Thymus (tissue), 11 donors: ENCODE measurements around the gene BRPF3. TPM values are rescaled to one million over a fixed set of nuclear protein-coding genes. Genes with fewer than 3 reads are reported as not detected.
"Not testable (repeated sequence)": the region's sequence is repeated elsewhere in the genome, so short reads cannot be mapped to it uniquely, and the experiment has no call there.

ENCODE experiments used
- DNase-seq, 9 donors: peaks; one replicate each; pipeline ENCODE4 v3.0.0-alpha.2; 2013; ENCODE audit warnings: low spot score in 9 of 9, low read depth in 6 of 9, missing footprints in 1 of 9
- H3K27ac ChIP-seq, 2 donors: one replicate each; pipeline ENCODE4 v1.5.1; 2013; ENCODE audit warnings: control low read depth in 1 of 2, low read depth in 1 of 2, low read length in 1 of 2, mild to moderate bottlenecking in 1 of 2, moderate library complexity in 1 of 2
- H3K27me3 ChIP-seq, 2 donors: one replicate each; pipeline ENCODE4 v1.5.1; 2013; ENCODE audit warnings: low read length in 1 of 2; ENCODE audit not compliant: control insufficient read depth in 2 of 2, insufficient read depth in 1 of 2
- H3K36me3 ChIP-seq, 2 donors: one replicate each; pipeline ENCODE4 v1.5.1; 2013; ENCODE audit warnings: low read length in 1 of 2, mild to moderate bottlenecking in 1 of 2, moderate library complexity in 1 of 2; ENCODE audit not compliant: control insufficient read depth in 2 of 2, insufficient read depth in 2 of 2
- H3K4me1 ChIP-seq, 2 donors: one replicate each; pipeline ENCODE4 v1.5.1; 2013; ENCODE audit warnings: low read length in 2 of 2; ENCODE audit not compliant: control insufficient read depth in 2 of 2, insufficient read depth in 2 of 2
- H3K4me3 ChIP-seq, 2 donors: one replicate each; pipeline ENCODE4 v1.5.1; 2013; ENCODE audit warnings: low read length in 2 of 2, control low read depth in 1 of 2, mild to moderate bottlenecking in 1 of 2
- H3K9me3 ChIP-seq, 2 donors: one replicate each; pipeline ENCODE4 v1.5.1; 2013; ENCODE audit warnings: low read length in 1 of 2, mild to moderate bottlenecking in 1 of 2; ENCODE audit not compliant: control insufficient read depth in 2 of 2, insufficient read depth in 1 of 2
- WGBS: extraction: QIAGEN DNeasy Blood & Tissue Kit; methylation state at CpG from one replicate; pipeline ENCODE4 v1.1.7; 2013; 5-methylcytosine and 5-hydroxymethylcytosine counted together
- polyA plus RNA-seq: library from polyadenylated mRNA; stranded (reverse); fragments of 200-250 nt; gene quantifications from one replicate; pipeline ENCODE4 v1.2.3, GENCODE V29; 2013
- total RNA-seq: library from RNA; stranded (reverse); fragments of 120-200 nt; gene quantifications from one replicate; pipeline ENCODE4 v1.2.4, GENCODE V29; 2013
- donor health status: healthy.

BRPF3 gene
- total and polyA plus RNA-seq, 2 donors = 5.4 to 9.9 TPM

GRCh38 chr6:36207155-36207554 is 10.6 kb downstream of the BRPF3 start:
- Histone ChIP-seq H3K27me3 (no peaks in the 10 kb centered on the region), H3K9me3 (no peaks in the 10 kb centered on the region), H3K4me3 (no peak overlapping the region), H3K4me1 (peaks cover 9 to 13% of the 10 kb centered on the region in 2 donors), H3K36me3 (peaks cover 61 to 94% of the 10 kb centered on the region in 2 donors), H3K27ac (no peak overlapping the region)
- 98% methylated on average over 8 of the region's 8 CpGs for WGBS
- DNase-seq = no peak

- Histone ChIP-seq H3K27ac (no peak overlapping the region), H3K27me3 (no peaks in the 10 kb centered on the region), H3K4me3 (no peak overlapping the region), H3K4me1 (peaks cover 0 to 2% of the 10 kb centered on the region in 2 donors), H3K9me3 (no peaks in the 10 kb centered on the region), H3K36me3 (peaks cover 71 to 94% of the 10 kb centered on the region in 2 donors)
- WGBS = 100% methylated on average over 1 of the region's 1 CpG
- DNase-seq = no peak
These were observed 13.1 kb downstream of the BRPF3 start for GRCh38 chr6:36209606-36210005.

- Histone ChIP-seq H3K4me3 (no peak overlapping the region), H3K27me3 (no peaks in the 10 kb centered on the region), H3K27ac (no peak overlapping the region), H3K9me3 (no peaks in the 10 kb centered on the region), H3K4me1 (no peaks in the 10 kb centered on the region), H3K36me3 (peaks cover 68 to 93% of the 10 kb centered on the region in 2 donors)
- WGBS = 98% methylated on average over 14 of the region's 14 CpGs
- DNase-seq = no peak
These were observed 13.6 kb downstream of the BRPF3 start for GRCh38 chr6:36210182-36210581.

GRCh38 chr6:36210886-36211595 is 14.5 kb downstream of the BRPF3 start:
- Histone ChIP-seq H3K4me3 (no peak overlapping the region), H3K4me1 (no peaks in the 10 kb centered on the region), H3K27ac (no peak overlapping the region), H3K36me3 (peaks cover 76 to 93% of the 10 kb centered on the region in 2 donors), H3K27me3 (no peaks in the 10 kb centered on the region), H3K9me3 (no peaks in the 10 kb centered on the region)
- DNase-seq = no peak
- 99% methylated on average over 18 of the region's 18 CpGs for WGBS

- no peaks in the 10 kb centered on the region for H3K9me3 ChIP-seq
- H3K4me3 ChIP-seq = no peak overlapping the region
- peaks cover 66 to 88% of the 10 kb centered on the region in 2 donors for H3K36me3 ChIP-seq
- H3K27me3 ChIP-seq = no peaks in the 10 kb centered on the region
- no peak overlapping the region for H3K27ac ChIP-seq
- H3K4me1 ChIP-seq = no peaks in the 10 kb centered on the region
- DNase-seq = no peak
- WGBS = 97% methylated on average over 2 of the region's 2 CpGs
These were observed 20.0 kb downstream of the BRPF3 start for GRCh38 chr6:36216559-36216958.

- Histone ChIP-seq H3K36me3 (peaks cover 65 to 88% of the 10 kb centered on the region in 2 donors), H3K27me3 (no peaks in the 10 kb centered on the region), H3K27ac (no peak overlapping the region), H3K9me3 (no peaks in the 10 kb centered on the region), H3K4me3 (no peak overlapping the region), H3K4me1 (no peaks in the 10 kb centered on the region)
- DNase-seq = no peak
- WGBS = 97% methylated on average over 3 of the region's 3 CpGs
These were observed 20.6 kb downstream of the BRPF3 start for GRCh38 chr6:36217188-36217587.

- no peaks in the 10 kb centered on the region for H3K27me3 ChIP-seq
- H3K9me3 ChIP-seq = no peaks in the 10 kb centered on the region
- no peak for DNase-seq
- 95% methylated on average over 1 of the region's 1 CpG for WGBS
- H3K36me3 ChIP-seq = peaks cover 62 to 91% of the 10 kb centered on the region in 2 donors
- no peaks in the 10 kb centered on the region for H3K4me1 ChIP-seq
- no peak overlapping the region for H3K27ac ChIP-seq
- no peak overlapping the region for H3K4me3 ChIP-seq
These were observed 21.4 kb downstream of the BRPF3 start for GRCh38 chr6:36217946-36218345.

GRCh38 chr6:36218516-36218915 is 22.0 kb downstream of the BRPF3 start:
- H3K27ac ChIP-seq, H3K4me1 ChIP-seq, H3K9me3 ChIP-seq, H3K27me3 ChIP-seq, H3K4me3 ChIP-seq, DNase-seq: not testable (repeated sequence)
- 97% methylated on average over 9 of the region's 9 CpGs for WGBS
- peaks cover 61 to 90% of the 10 kb centered on the region in 2 donors for H3K36me3 ChIP-seq

GRCh38 chr6:36219081-36219480 is 22.5 kb downstream of the BRPF3 start:
- H3K27me3 ChIP-seq = no peaks in the 10 kb centered on the region
- H3K9me3 ChIP-seq = no peaks in the 10 kb centered on the region
- H3K4me1 ChIP-seq = no peaks in the 10 kb centered on the region
- 77% methylated on average over 3 of the region's 3 CpGs for WGBS
- H3K27ac ChIP-seq = no peak overlapping the region
- peaks cover 56 to 86% of the 10 kb centered on the region in 2 donors for H3K36me3 ChIP-seq
- DNase-seq = no peak
- H3K4me3 ChIP-seq = no peak overlapping the region
